Keratinocyte (primary cell): Measurements from ENCODE around the gene TBC1D19.

Experiments used
- EZH2 ChIP-seq: IDR thresholded peaks from one replicate; pipeline ENCODE4 v1.6.1; 2012; ENCODE audit warnings: inconsistent platforms, mild to moderate bottlenecking, low read length, moderate library complexity
- TF ChIP-seq, protein P1 (sequence below), 3 experiments: IDR thresholded peaks in 1 of 3; conservative IDR thresholded peaks in 1 of 3; optimal IDR thresholded peaks in 1 of 3; 2 replicates in 2 of 3; 3 replicates in 1 of 3; pipeline versions ENCODE3 to v1.5.1; 2011; ENCODE audit warnings: low read length in 3 of 3, mild to moderate bottlenecking in 3 of 3, moderate library complexity in 2 of 3, control low read depth in 1 of 3, inconsistent platforms in 1 of 3; ENCODE audit not compliant: insufficient read depth in 2 of 3; ENCODE audit errors: extremely low read depth in 1 of 3

DNA sequence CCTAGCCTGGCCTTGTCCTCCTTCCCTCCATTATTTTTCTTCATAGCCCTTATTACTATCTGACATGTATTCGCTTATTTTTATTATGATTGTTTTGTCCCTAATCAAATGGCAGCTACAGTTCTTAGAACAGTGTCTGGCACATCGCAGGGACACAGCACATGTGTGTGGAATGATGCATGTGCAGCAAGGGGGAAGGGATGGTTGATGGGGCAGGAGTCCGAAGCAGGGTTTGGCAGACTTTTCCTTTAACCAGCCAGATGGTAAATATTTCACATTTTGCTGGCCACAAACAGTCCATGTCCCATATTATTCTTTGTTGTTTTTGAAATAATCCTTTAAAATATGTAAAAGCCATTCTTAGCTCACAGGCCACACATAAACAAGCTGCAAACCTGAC lies 148.5 kb downstream of the TBC1D19 start:
- TF ChIP-seq, protein P1, sequence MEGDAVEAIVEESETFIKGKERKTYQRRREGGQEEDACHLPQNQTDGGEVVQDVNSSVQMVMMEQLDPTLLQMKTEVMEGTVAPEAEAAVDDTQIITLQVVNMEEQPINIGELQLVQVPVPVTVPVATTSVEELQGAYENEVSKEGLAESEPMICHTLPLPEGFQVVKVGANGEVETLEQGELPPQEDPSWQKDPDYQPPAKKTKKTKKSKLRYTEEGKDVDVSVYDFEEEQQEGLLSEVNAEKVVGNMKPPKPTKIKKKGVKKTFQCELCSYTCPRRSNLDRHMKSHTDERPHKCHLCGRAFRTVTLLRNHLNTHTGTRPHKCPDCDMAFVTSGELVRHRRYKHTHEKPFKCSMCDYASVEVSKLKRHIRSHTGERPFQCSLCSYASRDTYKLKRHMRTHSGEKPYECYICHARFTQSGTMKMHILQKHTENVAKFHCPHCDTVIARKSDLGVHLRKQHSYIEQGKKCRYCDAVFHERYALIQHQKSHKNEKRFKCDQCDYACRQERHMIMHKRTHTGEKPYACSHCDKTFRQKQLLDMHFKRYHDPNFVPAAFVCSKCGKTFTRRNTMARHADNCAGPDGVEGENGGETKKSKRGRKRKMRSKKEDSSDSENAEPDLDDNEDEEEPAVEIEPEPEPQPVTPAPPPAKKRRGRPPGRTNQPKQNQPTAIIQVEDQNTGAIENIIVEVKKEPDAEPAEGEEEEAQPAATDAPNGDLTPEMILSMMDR (optimal IDR thresholded peaks at IDR 0.05 in 1 of 3, IDR thresholded peaks at IDR 0.05 in 1 of 3, conservative IDR thresholded peaks at IDR 0.05 in 1 of 3; ENCODE audit: extremely low read depth in 1 of 3, insufficient read depth in 2 of 3, low read length in 3 of 3) = no peak
- no peak for TF ChIP-seq EZH2
